Measurements from ENCODE around the gene HIC1. TPM values are rescaled to one million over a fixed set of nuclear protein-coding genes. Genes with fewer than 3 reads are reported as not detected.

Gene HIC1
- total and polyA plus RNA-seq, 9 of the 15 experiments (the other 6 are each of a cell fraction or from before 2014, with no cell fraction given) = 0.01 to 2.5 (median 0.18) TPM

DNA sequence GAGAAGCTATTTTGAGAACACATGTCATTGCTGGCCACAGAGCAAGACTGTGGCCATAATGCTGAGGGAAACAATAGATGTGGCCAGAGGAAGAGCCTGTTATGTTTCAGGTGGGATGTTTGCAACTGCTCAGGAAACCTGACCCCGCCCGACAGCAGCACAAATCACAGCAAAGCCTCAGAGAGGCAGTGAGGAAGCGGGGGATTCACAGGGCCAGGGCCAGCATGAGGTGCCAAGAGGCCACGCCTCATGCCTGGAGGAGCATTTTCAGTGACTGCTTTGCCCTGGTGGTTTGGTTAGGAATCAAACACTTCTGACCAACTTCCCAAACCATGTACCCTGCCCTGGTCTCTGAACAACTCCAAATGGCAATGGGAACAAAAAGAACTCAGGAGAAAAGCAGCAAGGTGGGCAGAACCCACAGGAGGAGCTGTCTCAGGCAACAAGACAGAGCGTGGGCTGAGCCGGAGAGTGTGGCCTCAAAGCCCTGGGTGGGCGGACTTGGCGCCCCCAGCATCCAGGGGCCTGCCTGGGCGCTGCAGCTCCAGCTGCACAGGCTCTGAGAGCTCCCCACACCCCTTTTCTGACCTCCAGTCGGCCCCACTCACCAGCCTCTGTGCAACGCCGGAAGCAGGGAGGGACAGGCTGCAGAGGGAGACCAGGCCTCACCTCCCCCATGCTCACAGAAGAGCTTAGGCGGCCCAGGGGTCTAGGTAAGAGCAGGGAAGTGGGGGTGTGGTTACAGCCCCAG, 20.6 kb downstream of the HIC1 start:
- POLR2A ChIA-PET = interaction anchor here (0.6 kb wide), 2 partner anchors 93 to 212 kb away, joined by 3 read pairs; no protein-coding TSS in a partner anchor
- Histone ChIP-seq H3K9me1 (ENCODE audit: control insufficient read depth, insufficient read depth, low read length) (no peaks in the 10 kb centered on the region), H4K20me1 (replicated peaks; ENCODE audit: control insufficient read depth, insufficient read depth, low read length) (no peaks in the 10 kb centered on the region), H2AFZ (ENCODE audit: low read depth, low read length) (no peak overlapping the region), H3K4me1 (replicated peaks in 1 of 2; ENCODE audit: control insufficient read depth in 2 of 2, insufficient read depth in 2 of 2, low read length in 2 of 2) (peaks cover 0 to 4% of the 10 kb centered on the region in 2 experiments; a peak in 1 of 5 replicates), H3K27ac (ENCODE audit: extremely low read depth, low read depth, low read length) (no peak overlapping the region), H3K4me2 (ENCODE audit: insufficient read depth, low read length) (no peak overlapping the region), H3K4me3 (no peak overlapping the region), H3K79me2 (ENCODE audit: control insufficient read depth, insufficient read depth, low read length) (no peaks in the 10 kb centered on the region), H3K9me3 (replicated peaks; ENCODE audit: control insufficient read depth, insufficient read depth, low read depth, low read length) (no peaks in the 10 kb centered on the region), H3K27me3 (ENCODE audit: control insufficient read depth in 2 of 2, insufficient read depth in 2 of 2, low read length in 2 of 2) (no peaks in the 10 kb centered on the region), H3K36me3 (ENCODE audit: control insufficient read depth, insufficient read depth, low read length) (peaks cover 13% of the 10 kb centered on the region; the same call in 1 of the 3 replicates), H3K9ac (ENCODE audit: insufficient read depth in 1 of 2, low read depth in 2 of 2, low read length in 2 of 2) (no peak overlapping the region)
- BruUV-seq (replicated peaks) = no TSS peak
- no peak for ATAC-seq
- WGBS (ENCODE audit: insufficient coverage, low coverage, missing lambda C conversion rate) = 75% methylated on average over 5 of the region's 13 CpGs
- intact Hi-C loops (cut with micrococcal nuclease) = no loop called here
- TF ChIP-seq ZEB2 (IDR thresholded peaks at IDR 0.05) (no peak), C11orf30 (IDR thresholded peaks at IDR 0.05; ENCODE audit: low read depth) (no peak), NCOA4 (IDR thresholded peaks at IDR 0.05; ENCODE audit: partially characterized antibody) (no peak), FOSL1 (tag; conservative IDR thresholded peaks at IDR 0.05) (no peak), MCM3 (IDR thresholded peaks at IDR 0.05) (no peak), ZNF444 (CRISPR knock-in tag; IDR thresholded peaks at IDR 0.05) (no peak), SMARCA4 (IDR thresholded peaks at IDR 0.05) (no peak), ZNF408 (CRISPR knock-in tag; IDR thresholded peaks at IDR 0.05; ENCODE audit: low read depth) (no peak), SETDB1 (IDR thresholded peaks at IDR 0.05; ENCODE audit: low read length) (no peak), ZNF699 (CRISPR knock-in tag; IDR thresholded peaks at IDR 0.05; ENCODE audit: insufficient replicate concordance) (no peak), TAF15 (IDR thresholded peaks at IDR 0.05; ENCODE audit: low read depth, low read length) (no peak), ZNF134 (CRISPR knock-in tag; conservative IDR thresholded peaks at IDR 0.05) (no peak), ZC3H11A (IDR thresholded peaks at IDR 0.05; ENCODE audit: low read depth, low read length) (no peak), TAF9B (IDR thresholded peaks at IDR 0.05; ENCODE audit: partially characterized antibody) (no peak)
- TF ChIP-seq, protein P1, sequence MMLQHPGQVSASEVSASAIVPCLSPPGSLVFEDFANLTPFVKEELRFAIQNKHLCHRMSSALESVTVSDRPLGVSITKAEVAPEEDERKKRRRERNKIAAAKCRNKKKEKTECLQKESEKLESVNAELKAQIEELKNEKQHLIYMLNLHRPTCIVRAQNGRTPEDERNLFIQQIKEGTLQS (IDR thresholded peaks at IDR 0.05) = no peak
- TF ChIP-seq, protein P1 (CRISPR knock-in tag; conservative IDR thresholded peaks at IDR 0.05) = no peak
- TF ChIP-seq, protein P2, sequence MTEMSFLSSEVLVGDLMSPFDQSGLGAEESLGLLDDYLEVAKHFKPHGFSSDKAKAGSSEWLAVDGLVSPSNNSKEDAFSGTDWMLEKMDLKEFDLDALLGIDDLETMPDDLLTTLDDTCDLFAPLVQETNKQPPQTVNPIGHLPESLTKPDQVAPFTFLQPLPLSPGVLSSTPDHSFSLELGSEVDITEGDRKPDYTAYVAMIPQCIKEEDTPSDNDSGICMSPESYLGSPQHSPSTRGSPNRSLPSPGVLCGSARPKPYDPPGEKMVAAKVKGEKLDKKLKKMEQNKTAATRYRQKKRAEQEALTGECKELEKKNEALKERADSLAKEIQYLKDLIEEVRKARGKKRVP (CRISPR knock-in tag; IDR thresholded peaks at IDR 0.05) = no peak
- FAIRE-seq = no peak
- CTCF ChIA-PET (ENCODE audit: low intra/inter-chr PET ratio) = no interaction called here
- no peak for DNase-seq (ENCODE audit: extremely low read depth in 1 of 4, low spot score in 3 of 4)
- in situ Hi-C loops (cut with MboI) = no loop called here

Measured in K562 (cell line).